ENCODE data around the gene GET3.

- TF ChIP-seq, protein P1, sequence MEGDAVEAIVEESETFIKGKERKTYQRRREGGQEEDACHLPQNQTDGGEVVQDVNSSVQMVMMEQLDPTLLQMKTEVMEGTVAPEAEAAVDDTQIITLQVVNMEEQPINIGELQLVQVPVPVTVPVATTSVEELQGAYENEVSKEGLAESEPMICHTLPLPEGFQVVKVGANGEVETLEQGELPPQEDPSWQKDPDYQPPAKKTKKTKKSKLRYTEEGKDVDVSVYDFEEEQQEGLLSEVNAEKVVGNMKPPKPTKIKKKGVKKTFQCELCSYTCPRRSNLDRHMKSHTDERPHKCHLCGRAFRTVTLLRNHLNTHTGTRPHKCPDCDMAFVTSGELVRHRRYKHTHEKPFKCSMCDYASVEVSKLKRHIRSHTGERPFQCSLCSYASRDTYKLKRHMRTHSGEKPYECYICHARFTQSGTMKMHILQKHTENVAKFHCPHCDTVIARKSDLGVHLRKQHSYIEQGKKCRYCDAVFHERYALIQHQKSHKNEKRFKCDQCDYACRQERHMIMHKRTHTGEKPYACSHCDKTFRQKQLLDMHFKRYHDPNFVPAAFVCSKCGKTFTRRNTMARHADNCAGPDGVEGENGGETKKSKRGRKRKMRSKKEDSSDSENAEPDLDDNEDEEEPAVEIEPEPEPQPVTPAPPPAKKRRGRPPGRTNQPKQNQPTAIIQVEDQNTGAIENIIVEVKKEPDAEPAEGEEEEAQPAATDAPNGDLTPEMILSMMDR (IDR thresholded peaks at IDR 0.05 in 4 of 5, conservative IDR thresholded peaks at IDR 0.05 in 1 of 5) = no peak
- TF ChIP-seq POLR2A (IDR thresholded peaks at IDR 0.05) = no peak
Observed at GRCh38 chr19:12788042-12788681, 50.9 kb downstream of the GET3 start.
